HEK293T (cell line): Measurements from ENCODE around the gene POLA1.

ENCODE experiments used
- CTCF ChIA-PET: fragments of 350-600 bp; formaldehyde crosslinking; extraction: SDS; loops from one replicate; lab custom pipeline; 2021; ENCODE audit warnings: antibody characterized with exemption, inconsistent platforms; lab: Yijun Ruan, JAX
- POLR2A ChIA-PET: fragments of 350-600 bp; formaldehyde crosslinking; extraction: SDS; loops from one replicate; lab custom pipeline; 2020; ENCODE audit warnings: antibody characterized with exemption, inconsistent platforms; lab: Yijun Ruan, JAX
- DNase-seq: peaks from one replicate; pipeline ENCODE4 v3.0.0; 2012; ENCODE audit warnings: mixed read lengths; ENCODE audit errors: extremely low spot score
- ARNT ChIP-seq: fragments of 450-650 bp; IDR thresholded peaks from 2 replicates; pipeline ENCODE4 v1.6.1; 2017; ENCODE audit warnings: mild to moderate bottlenecking
- BHLHE40 ChIP-seq: fragments of 450-650 bp; IDR thresholded peaks from 2 replicates; pipeline ENCODE4 v1.6.1; 2016; ENCODE audit warnings: mild to moderate bottlenecking, moderate library complexity, borderline replicate concordance
- CTBP1 ChIP-seq: fragments of 450-650 bp; IDR thresholded peaks from 2 replicates; pipeline ENCODE4 v1.6.1; 2016; ENCODE audit warnings: borderline replicate concordance
- ELF4 ChIP-seq: fragments of 450-650 bp; IDR thresholded peaks from 2 replicates; pipeline ENCODE4 v1.6.1; 2017; ENCODE audit warnings: antibody characterized with exemption
- FOXA1 ChIP-seq: fragments of 450-650 bp; IDR thresholded peaks from 2 replicates; pipeline ENCODE4 v1.6.1; 2016; ENCODE audit warnings: mild to moderate bottlenecking
- FOXK2 ChIP-seq: fragments of 450-650 bp; IDR thresholded peaks from 2 replicates; pipeline ENCODE4 v1.6.1; 2016; ENCODE audit warnings: mild to moderate bottlenecking
- FOXM1 ChIP-seq: fragments of 450-650 bp; IDR thresholded peaks from 2 replicates; pipeline ENCODE4 v1.6.1; 2017; ENCODE audit warnings: mild to moderate bottlenecking, borderline replicate concordance
- HDGF ChIP-seq: fragments of 450-650 bp; IDR thresholded peaks from 2 replicates; pipeline ENCODE4 v1.6.1; 2017; ENCODE audit warnings: antibody characterized with exemption, borderline replicate concordance
- L3MBTL2 ChIP-seq: fragments of 450-650 bp; conservative IDR thresholded peaks from 2 replicates; pipeline ENCODE4 v1.6.1; 2016; ENCODE audit warnings: mild to moderate bottlenecking
- LEF1 ChIP-seq: fragments of 450-650 bp; IDR thresholded peaks from 2 replicates; pipeline ENCODE4 v1.6.1; 2017; ENCODE audit warnings: mild to moderate bottlenecking, borderline replicate concordance
- NFRKB ChIP-seq: fragments of 450-650 bp; IDR thresholded peaks from 2 replicates; pipeline ENCODE4 v1.6.1; 2016; ENCODE audit warnings: mild to moderate bottlenecking, moderate library complexity
- PKNOX1 ChIP-seq: fragments of 450-650 bp; IDR thresholded peaks from 2 replicates; pipeline ENCODE4 v1.6.1; 2016
- SP1 ChIP-seq: fragments of 450-650 bp; IDR thresholded peaks from 2 replicates; pipeline ENCODE4 v1.6.1; 2017
- SUZ12 ChIP-seq: fragments of 450-650 bp; IDR thresholded peaks from 2 replicates; pipeline ENCODE4 v1.6.1; 2016; ENCODE audit warnings: mild to moderate bottlenecking
- TARDBP ChIP-seq: fragments of 450-650 bp; IDR thresholded peaks from 2 replicates; pipeline ENCODE4 v1.6.1; 2016
- ZNF384 ChIP-seq: fragments of 450-650 bp; IDR thresholded peaks from 2 replicates; pipeline ENCODE4 v1.6.1; 2016

Gene POLA1

DNA sequence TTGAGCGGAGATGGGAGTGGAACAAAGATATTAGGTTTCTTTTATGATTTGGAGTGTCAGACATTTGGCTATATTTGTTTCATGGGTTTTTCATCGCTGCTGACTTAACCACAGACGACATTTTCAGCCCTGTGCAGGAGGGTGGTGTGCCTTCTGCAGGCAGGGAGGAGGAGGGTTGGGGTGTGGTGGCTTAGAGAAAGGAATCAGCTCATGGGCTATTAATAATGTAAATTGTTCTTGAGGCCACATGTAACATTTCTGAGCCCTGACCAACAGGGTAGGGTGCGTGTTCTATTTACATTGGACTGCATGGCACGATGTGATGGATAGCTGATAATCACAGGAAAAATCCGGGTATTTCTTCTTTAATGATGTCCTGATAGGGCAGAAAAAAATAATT lies 67.6 kb downstream of the POLA1 start:
- TF ChIP-seq SUZ12 (no peak), NFRKB (no peak), FOXA1 (no peak), ZNF384 (no peak)
- ChIA-PET POLR2A (no interaction called here), CTCF (no interaction called here)
- DNase-seq: no peak

DNA sequence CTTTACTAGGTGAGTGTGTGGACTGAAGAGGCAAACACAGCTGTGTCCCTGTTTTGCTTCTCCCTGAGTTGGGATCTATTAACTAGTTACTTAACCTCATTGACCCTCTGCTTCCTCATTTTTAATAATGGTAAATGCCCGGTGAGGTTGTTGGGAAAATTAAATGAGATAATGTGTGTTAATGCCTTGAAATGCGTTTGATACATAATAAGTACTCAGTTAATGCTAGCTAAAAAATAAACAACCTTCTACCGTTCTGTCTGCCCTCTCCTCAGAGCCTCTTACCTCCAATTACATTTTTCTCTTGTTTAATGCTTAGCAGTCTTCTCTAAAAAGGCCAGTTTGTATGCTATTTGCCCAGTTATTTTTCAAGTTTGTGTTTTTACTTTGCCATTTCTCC lies 70.3 kb downstream of the POLA1 start:
- CTCF ChIA-PET: no interaction called here
- POLR2A ChIA-PET: no interaction called here
- no peak for DNase-seq
- TF ChIP-seq PKNOX1 (no peak), FOXK2 (no peak), CTBP1 (no peak), SP1 (no peak), ELF4 (no peak), ZNF384 (no peak), HDGF (no peak), TARDBP (no peak), FOXA1 (no peak), LEF1 (no peak), FOXM1 (no peak), SUZ12 (no peak), BHLHE40 (no peak), L3MBTL2 (no peak), ARNT (no peak), NFRKB (no peak)

- POLR2A ChIA-PET: interaction anchor here (0.6 kb wide), 1 partner anchor 34 kb away, joined by 3 read pairs; no protein-coding TSS in a partner anchor
- DNase-seq: no peak
- CTCF ChIA-PET: no interaction called here
- TF ChIP-seq CTBP1: no peak
- TF ChIP-seq PKNOX1: no peak
- TF ChIP-seq SUZ12: no peak
- no peak for TF ChIP-seq ELF4
- TF ChIP-seq NFRKB: no peak
- TF ChIP-seq FOXA1: no peak
- TF ChIP-seq L3MBTL2: no peak
Observed at GRCh38 chrX:24767557-24767956, 73.8 kb downstream of the POLA1 start.

GRCh38 chrX:24768556-24768955 lies 74.8 kb downstream of the POLA1 start:
- TF ChIP-seq NFRKB (no peak), L3MBTL2 (no peak), ARNT (no peak), PKNOX1 (no peak), ZNF384 (no peak), CTBP1 (no peak), LEF1 (no peak), SUZ12 (no peak), SP1 (no peak), FOXK2 (no peak), FOXA1 (no peak), BHLHE40 (no peak), FOXM1 (no peak), HDGF (no peak), ELF4 (no peak), TARDBP (no peak)
- ChIA-PET POLR2A (no interaction called here), CTCF (no interaction called here)
- no peak for DNase-seq

- POLR2A ChIA-PET: no interaction called here
- CTCF ChIA-PET: no interaction called here
- DNase-seq: no peak
- TF ChIP-seq SP1 (no peak), CTBP1 (no peak), SUZ12 (no peak), ELF4 (no peak), ARNT (no peak), BHLHE40 (no peak), NFRKB (no peak), LEF1 (no peak), FOXK2 (no peak), FOXM1 (no peak), L3MBTL2 (no peak), FOXA1 (no peak), HDGF (no peak), PKNOX1 (no peak), ZNF384 (no peak), TARDBP (no peak)
Observed at GRCh38 chrX:24774650-24775049, 80.9 kb downstream of the POLA1 start.

- CTCF ChIA-PET: no interaction called here
- no peak for DNase-seq
- TF ChIP-seq PKNOX1 (no peak), SUZ12 (no peak), ELF4 (no peak), CTBP1 (no peak), FOXA1 (no peak), L3MBTL2 (no peak), HDGF (no peak), BHLHE40 (no peak)
- POLR2A ChIA-PET: no interaction called here
Observed at GRCh38 chrX:24775891-24776290, 82.2 kb downstream of the POLA1 start.
